GM19043 (cell line): ENCODE measurements around the gene TTLL12.

Experiments
- ATAC-seq: cut with Tn5 transposase; IDR thresholded peaks from one replicate; pipeline ENCODE4 v1.9.1; 2021; ENCODE audit warnings: low read depth; ENCODE audit not compliant: unreplicated experiment

The TTLL12 gene

GRCh38 chr22:43216738-43217137 lies 29.8 kb upstream of the TTLL12 start:
- ATAC-seq: no peak

GRCh38 chr22:43213962-43214361 lies 27.0 kb upstream of the TTLL12 start:
- ATAC-seq: no peak

GRCh38 chr22:43213051-43213450 lies 26.1 kb upstream of the TTLL12 start:
- no peak for ATAC-seq

- ATAC-seq: no peak
Measured at GRCh38 chr22:43212434-43212952, 25.6 kb upstream of the TTLL12 start.

GRCh38 chr22:43211941-43212433 lies 25.1 kb upstream of the TTLL12 start:
- ATAC-seq: no peak

GRCh38 chr22:43210631-43211515 lies 23.9 kb upstream of the TTLL12 start:
- no peak for ATAC-seq

GRCh38 chr22:43209971-43210370 lies 23.0 kb upstream of the TTLL12 start:
- no peak for ATAC-seq

GRCh38 chr22:43209523-43209890 lies 22.6 kb upstream of the TTLL12 start:
- no peak for ATAC-seq

GRCh38 chr22:43208703-43209522 lies 22.0 kb upstream of the TTLL12 start:
- ATAC-seq: no peak

- no peak for ATAC-seq
Measured at GRCh38 chr22:43207849-43208702, 21.1 kb upstream of the TTLL12 start.

- no peak for ATAC-seq
Measured at GRCh38 chr22:43207386-43207785, 20.5 kb upstream of the TTLL12 start.

GRCh38 chr22:43206509-43207161 lies 19.7 kb upstream of the TTLL12 start:
- no peak for ATAC-seq

GRCh38 chr22:43205748-43206508 lies 19.0 kb upstream of the TTLL12 start:
- no peak for ATAC-seq

GRCh38 chr22:43205261-43205691 lies 18.3 kb upstream of the TTLL12 start:
- ATAC-seq: no peak

GRCh38 chr22:43203471-43203981 lies 16.6 kb upstream of the TTLL12 start:
- no peak for ATAC-seq

GRCh38 chr22:43202756-43203410 lies 15.9 kb upstream of the TTLL12 start:
- no peak for ATAC-seq

GRCh38 chr22:43202326-43202725 lies 15.4 kb upstream of the TTLL12 start:
- ATAC-seq: no peak

GRCh38 chr22:43201486-43202219 lies 14.7 kb upstream of the TTLL12 start:
- ATAC-seq: no peak
